ENCODE data around the gene NDUFS5.
"Not testable (repeated sequence)": the region's sequence is repeated elsewhere in the genome, so short reads cannot be mapped to it uniquely, and the experiment has no call there.

The NDUFS5 gene

GRCh38 chr1:39026051-39026865, at the start of gene NDUFS5:
NDUFS5 (plus strand) TSS chr1:39026350; CDS start chr1:39028725, 2,375 bp downstream.
- DNase-seq: peak; percentile 93

GRCh38 chr1:38977399-38978244, 48.5 kb upstream of the NDUFS5 start:
- DNase-seq: not testable (repeated sequence)

GRCh38 chr1:38978245-38978542, 48.0 kb upstream of the NDUFS5 start:
- DNase-seq: not testable (repeated sequence)

- not testable (repeated sequence) for DNase-seq
These were observed 46.8 kb upstream of the NDUFS5 start for GRCh38 chr1:38979380-38979779.

GRCh38 chr1:38989979-38990378, 36.2 kb upstream of the NDUFS5 start:
- DNase-seq: no peak

GRCh38 chr1:38990386-38990737, 35.8 kb upstream of the NDUFS5 start:
- DNase-seq: no peak

GRCh38 chr1:38990738-38991637, 35.2 kb upstream of the NDUFS5 start, which contains the start of gene AKIRIN1:
AKIRIN1 (plus strand) TSS chr1:38991276; CDS start chr1:38991381, 105 bp downstream.
- peak; percentile 96 for DNase-seq

GRCh38 chr1:38991638-38992411, 34.3 kb upstream of the NDUFS5 start:
- peak; percentile 24 for DNase-seq

GRCh38 chr1:38992412-38993111, 33.6 kb upstream of the NDUFS5 start:
- no peak for DNase-seq

- no peak for DNase-seq
These were observed 32.0 kb upstream of the NDUFS5 start for GRCh38 chr1:38994196-38994595.

- DNase-seq: no peak
These were observed 28.9 kb upstream of the NDUFS5 start for GRCh38 chr1:38997034-38997900.

- no peak for DNase-seq
These were observed 28.3 kb upstream of the NDUFS5 start for GRCh38 chr1:38997901-38998190.

GRCh38 chr1:39001516-39002421, 24.4 kb upstream of the NDUFS5 start:
- DNase-seq: no peak

GRCh38 chr1:39003281-39003680, 22.9 kb upstream of the NDUFS5 start:
- DNase-seq: no peak

GRCh38 chr1:39003794-39004193, 22.4 kb upstream of the NDUFS5 start:
- DNase-seq: no peak

- no peak for DNase-seq
These were observed 19.9 kb upstream of the NDUFS5 start for GRCh38 chr1:39006287-39006686.

GRCh38 chr1:39006726-39007645, 19.2 kb upstream of the NDUFS5 start:
- no peak for DNase-seq

GRCh38 chr1:39014956-39015355, 11.2 kb upstream of the NDUFS5 start:
- not testable (repeated sequence) for DNase-seq
